GM23338 (cell line): Measurements from ENCODE around the gene PPP2R5D. TPM values are rescaled to one million over a fixed set of nuclear protein-coding genes. Genes with fewer than 3 reads are reported as not detected.

Source experiments
- ATAC-seq: fragments of 200-7000 bp; cut with Tn5 transposase; 3 replicates; pipeline ENCODE4 v1.9.1; 2020
- DNase-seq: peaks from one replicate; pipeline ENCODE4 v3.0.0-alpha.2; 2015; ENCODE audit warnings: low spot score
- H2AFZ ChIP-seq: fragments of 200-600 bp; sonication (generic); 2 replicates; pipeline ENCODE4 v1.8.0; 2016; ENCODE audit warnings: antibody characterized with exemption, mild to moderate bottlenecking, moderate library complexity
- H3F3A ChIP-seq: fragments of 200-600 bp; sonication (generic); replicated peaks from 2 replicates; pipeline ENCODE4 v1.8.0; 2017; ENCODE audit warnings: antibody characterized with exemption, mixed run types, low read depth
- H3K27ac ChIP-seq: fragments of 200-600 bp; sonication (generic); 2 replicates; pipeline ENCODE4 v1.6.1; 2016; ENCODE audit warnings: low read depth
- H3K27me3 ChIP-seq: fragments of 200-600 bp; sonication (generic); 2 replicates; pipeline ENCODE4 v1.8.0; 2016; ENCODE audit warnings: mild to moderate bottlenecking, mixed run types, moderate library complexity; ENCODE audit not compliant: insufficient read depth
- H3K36me3 ChIP-seq: fragments of 200-600 bp; sonication (generic); 2 replicates; pipeline ENCODE4 v1.8.0; 2016; ENCODE audit warnings: mild to moderate bottlenecking; ENCODE audit not compliant: insufficient read depth
- H3K4me1 ChIP-seq: fragments of 200-600 bp; sonication (generic); 2 replicates; pipeline ENCODE4 v1.8.0; 2016; ENCODE audit warnings: mild to moderate bottlenecking, moderate library complexity; ENCODE audit not compliant: insufficient read depth
- H3K4me2 ChIP-seq: fragments of 200-600 bp; sonication (generic); 2 replicates; pipeline ENCODE4 v1.7.1; 2017; ENCODE audit warnings: mixed run types
- H3K4me3 ChIP-seq: fragments of 200-600 bp; sonication (generic); 2 replicates; pipeline ENCODE4 v1.6.1; 2016; ENCODE audit warnings: mixed run types
- H3K79me2 ChIP-seq: fragments of 200-600 bp; sonication (generic); replicated peaks from 2 replicates; pipeline ENCODE4 v1.8.0; 2017; ENCODE audit warnings: mild to moderate bottlenecking; ENCODE audit not compliant: insufficient read depth
- H3K9me2 ChIP-seq: fragments of 200-600 bp; sonication (generic); 2 replicates; pipeline ENCODE4 v1.8.0; 2017; ENCODE audit not compliant: insufficient read depth
- H4K20me1 ChIP-seq: fragments of 200-600 bp; sonication (generic); replicated peaks from 2 replicates; pipeline ENCODE4 v1.8.0; 2017; ENCODE audit warnings: mild to moderate bottlenecking; ENCODE audit not compliant: insufficient read depth
- H3K27ac Mint-ChIP-seq: 2 replicates; pipeline ENCODE4 v1.8.0; 2020; ENCODE audit warnings: inconsistent platforms, mild to moderate bottlenecking, moderate library complexity, mixed read lengths
- H3K27me3 Mint-ChIP-seq: 3 replicates; pipeline ENCODE4 v1.8.0; 2022; ENCODE audit warnings: low read depth, mild to moderate bottlenecking, moderate library complexity, mixed read lengths, inconsistent platforms; ENCODE audit not compliant: insufficient read depth, poor library complexity
- H3K36me3 Mint-ChIP-seq: 3 replicates; pipeline ENCODE4 v1.8.0; 2021; ENCODE audit warnings: low read depth, mild to moderate bottlenecking, inconsistent platforms, moderate library complexity, mixed read lengths
- H3K4me1 Mint-ChIP-seq: 3 replicates; pipeline ENCODE4 v1.8.0; 2020; ENCODE audit warnings: mild to moderate bottlenecking, inconsistent platforms, mixed read lengths
- H3K4me3 Mint-ChIP-seq: 3 replicates; pipeline ENCODE4 v1.8.0; 2021; ENCODE audit warnings: moderate library complexity, mild to moderate bottlenecking, inconsistent platforms, mixed read lengths
- H3K9me3 Mint-ChIP-seq: 3 replicates; pipeline ENCODE4 v1.8.0; 2020; ENCODE audit warnings: moderate library complexity, mild to moderate bottlenecking, inconsistent platforms, mixed read lengths
- CREB1 ChIP-seq: fragments of 250-450 bp; sonication (Bioruptor Pico); IDR thresholded peaks from 2 replicates; pipeline ENCODE4 v1.5.0; 2020; ENCODE audit warnings: low read depth, mild to moderate bottlenecking, moderate library complexity
- NANOG ChIP-seq: IDR thresholded peaks from 2 replicates; pipeline ENCODE4 v1.6.1; 2016; ENCODE audit warnings: antibody characterized with exemption, borderline replicate concordance
- POLR2AphosphoS5 ChIP-seq: IDR thresholded peaks from 2 replicates; pipeline ENCODE4 v1.6.1; 2016; ENCODE audit warnings: antibody characterized with exemption, low read depth
- REST ChIP-seq: IDR thresholded peaks from one replicate; pipeline ENCODE4 v1.6.1; 2018; ENCODE audit warnings: antibody characterized with exemption; ENCODE audit not compliant: unreplicated experiment
- STAT1 ChIP-seq: IDR thresholded peaks from one replicate; pipeline ENCODE4 v1.6.1; 2016; ENCODE audit warnings: antibody characterized with exemption; ENCODE audit not compliant: unreplicated experiment
- ZNF462 ChIP-seq: fragments of 250-450 bp; sonication (Bioruptor Pico); IDR thresholded peaks from 2 replicates; pipeline ENCODE4 v1.5.0; 2020; ENCODE audit warnings: mild to moderate bottlenecking, moderate library complexity
- polyA plus RNA-seq: library from polyadenylated mRNA; unstranded; fragments of >200 nt; fragmentation: Nextera tagmentation; extraction: Ambion mirVana; gene quantifications from 2 replicates; pipeline ENCODE4 v1.2.1, GENCODE V29; 2016
- total RNA-seq: library from RNA; depleted of rRNA; stranded (reverse); fragments of >200 nt; shearing (Covaris generic); gene quantifications from 2 replicates; pipeline ENCODE4 v1.2.3, GENCODE V29; 2014

The PPP2R5D gene
- total and polyA plus RNA-seq, 2 experiments from 2014 or later, result 20.0 to 55.3 TPM

- Histone ChIP-seq H3K4me2 (no peak overlapping the region), H3K27ac (no peak overlapping the region), H4K20me1 (no peaks in the 10 kb centered on the region; the same call in 1 of the 2 replicates), H3F3A (peaks cover 11% of the 10 kb centered on the region; the same call in 1 of the 2 replicates), H3K9me2 (no peaks in the 10 kb centered on the region), H3K4me1 (peaks cover 11% of the 10 kb centered on the region), H3K36me3 (no peaks in the 10 kb centered on the region), H3K27me3 (no peaks in the 10 kb centered on the region), H3K4me3 (no peak overlapping the region), H2AFZ (no peak overlapping the region), H3K79me2 (peaks cover 5% of the 10 kb centered on the region; the same call in 1 of the 2 replicates)
- Mint-ChIP-seq H3K27ac (no peak overlapping the region), H3K4me3 (no peak overlapping the region), H3K9me3 (no peaks in the 10 kb centered on the region), H3K4me1 (peaks cover 13% of the 10 kb centered on the region), H3K36me3 (0 out of 3 replicates have a peak, but pooled peaks cover 4% of the 10 kb centered on the region), H3K27me3 (peaks cover 7% of the 10 kb centered on the region)
- ATAC-seq, result no peak
- TF ChIP-seq POLR2AphosphoS5, result no peak
- no peak for TF ChIP-seq REST
- no peak for TF ChIP-seq NANOG
- no peak for TF ChIP-seq ZNF462 (CRISPR knock-in tag)
- no peak for TF ChIP-seq CREB1 (CRISPR knock-in tag)
- no peak for TF ChIP-seq STAT1
- no peak for DNase-seq
These were observed 9.4 kb upstream of the PPP2R5D start for GRCh38 chr6:42974919-42975505.
